B cell (primary cell): Measurements from ENCODE around the gene GSDMA. TPM values are rescaled to one million over a fixed set of nuclear protein-coding genes. Genes with fewer than 3 reads are reported as not detected.

Source experiments
- ATAC-seq: fragments of 200-7000 bp; cut with Tn5 transposase; one replicate; pipeline ENCODE4 v1.10.0; 2021; ENCODE audit warnings: low read depth, mild to moderate bottlenecking, moderate number of reproducible peaks, moderate library complexity
- CTCF ChIA-PET: fragments of 350-600 bp; sonication (Branson Sonifier 250); formaldehyde crosslinking; loops from one replicate; lab custom pipeline; 2021; ENCODE audit warnings: antibody characterized with exemption, inconsistent platforms; lab: Charles Lee
- POLR2A ChIA-PET: fragments of 350-600 bp; sonication (Branson Sonifier 250); formaldehyde crosslinking; loops from one replicate; lab custom pipeline; 2021; ENCODE audit warnings: antibody characterized with exemption; lab: Charles Lee
- DNase-seq: peaks from one replicate; pipeline ENCODE4 v3.0.0; 2013
- H2AFZ ChIP-seq: 2 replicates; pipeline ENCODE4 v1.6.1; 2012; ENCODE audit warnings: mild to moderate bottlenecking, low read depth, low read length; ENCODE audit not compliant: insufficient read depth, poor library complexity, severe bottlenecking
- H3K27ac ChIP-seq, 2 donors: 1 replicate in 1 of 2; 2 replicates in 1 of 2; pipeline ENCODE4 v1.5.1; 2012 to 2013; ENCODE audit warnings: low read length in 2 of 2, mild to moderate bottlenecking in 2 of 2, moderate library complexity in 1 of 2
- H3K27me3 ChIP-seq, 4 experiments: fragments of 200-600 bp in 1 of 4; sonication (generic) in 1 of 4; replicated peaks in 1 of 4; 1 replicate in 2 of 4; 2 replicates in 2 of 4; pipeline versions ENCODE4 v1.6.1 to v1.7.0; 2013 to 2016; ENCODE audit warnings: low read length in 3 of 4, mild to moderate bottlenecking in 2 of 4, mixed read lengths in 1 of 4, moderate library complexity in 1 of 4; ENCODE audit not compliant: insufficient read depth in 4 of 4, control insufficient read depth in 3 of 4; ENCODE audit errors: control extremely low read depth in 1 of 4
- H3K36me3 ChIP-seq, 2 experiments: replicated peaks in 1 of 2; 1 replicate in 1 of 2; 2 replicates in 1 of 2; pipeline versions ENCODE4 v1.6.1 to v1.7.1; 2013; ENCODE audit warnings: low read length in 1 of 2; ENCODE audit not compliant: insufficient read depth in 2 of 2, control insufficient read depth in 1 of 2; ENCODE audit errors: control extremely low read depth in 1 of 2, extremely low read depth in 1 of 2
- H3K4me1 ChIP-seq, 2 donors: fragments of 200-600 bp in 1 of 2; sonication (generic) in 1 of 2; 1 replicate in 1 of 2; 2 replicates in 1 of 2; pipeline versions ENCODE4 v1.5.1 to v1.6.1; 2013 to 2017; ENCODE audit warnings: low read length in 2 of 2; ENCODE audit not compliant: control insufficient read depth in 2 of 2, insufficient read depth in 2 of 2
- H3K4me2 ChIP-seq: replicated peaks from 2 replicates; pipeline ENCODE3; 2012; ENCODE audit warnings: mild to moderate bottlenecking, low read depth, low read length; ENCODE audit not compliant: poor library complexity, severe bottlenecking
- H3K4me3 ChIP-seq, 5 experiments: fragments of 200-600 bp in 1 of 5; sonication (generic) in 1 of 5; 1 replicate in 3 of 5; 2 replicates in 2 of 5; pipeline versions ENCODE4 v1.5.1 to v1.7.0; 2011 to 2016; ENCODE audit warnings: low read length in 4 of 5, mild to moderate bottlenecking in 4 of 5, low read depth in 2 of 5, control low read depth in 1 of 5, moderate library complexity in 1 of 5; ENCODE audit not compliant: insufficient read depth in 1 of 5; ENCODE audit errors: control extremely low read depth in 1 of 5, extremely low read depth in 1 of 5
- H3K79me2 ChIP-seq: fragments of 200-600 bp; sonication (generic); one replicate; pipeline ENCODE4 v1.6.0; 2016; ENCODE audit warnings: low read length; ENCODE audit not compliant: control insufficient read depth, insufficient read depth
- H3K9ac ChIP-seq: fragments of 200-600 bp; sonication (generic); 2 replicates; pipeline ENCODE4 v1.6.1; 2017; ENCODE audit warnings: mild to moderate bottlenecking, low read length, moderate library complexity
- H3K9me3 ChIP-seq, 3 donors: one replicate each; pipeline versions ENCODE4 v1.6.1 to v1.7.1; 2013; ENCODE audit warnings: low read length in 2 of 3; ENCODE audit not compliant: control insufficient read depth in 2 of 3, insufficient read depth in 1 of 3; ENCODE audit errors: control extremely low read depth in 1 of 3
- H4K20me1 ChIP-seq: 2 replicates; pipeline ENCODE4 v1.6.0; 2012; ENCODE audit warnings: mild to moderate bottlenecking, low read length; ENCODE audit not compliant: insufficient read depth, control insufficient read depth, poor library complexity, severe bottlenecking
- H3K27ac Mint-ChIP-seq: one replicate; pipeline ENCODE4 v1.8.0; 2021; ENCODE audit warnings: mixed read lengths
- H3K27me3 Mint-ChIP-seq: one replicate; pipeline ENCODE4 v1.8.0; 2021; ENCODE audit warnings: mixed read lengths
- H3K4me1 Mint-ChIP-seq: one replicate; pipeline ENCODE4 v1.8.0; 2021; ENCODE audit warnings: mixed read lengths
- H3K4me3 Mint-ChIP-seq: one replicate; pipeline ENCODE4 v1.8.0; 2021; ENCODE audit warnings: mixed read lengths
- H3K9me3 Mint-ChIP-seq: one replicate; pipeline ENCODE4 v1.8.0; 2022; ENCODE audit warnings: mixed read lengths; ENCODE audit not compliant: insufficient read depth
- EZH2 ChIP-seq: IDR thresholded peaks from 2 replicates; pipeline ENCODE4 v1.6.1; 2012; ENCODE audit warnings: borderline replicate concordance, low read depth, mild to moderate bottlenecking, moderate library complexity, low read length; ENCODE audit not compliant: insufficient read depth, poor library complexity, severe bottlenecking
- WGBS: methylation state at CpG from one replicate; pipeline ENCODE4 v1.1.5; 2013; ENCODE audit warnings: missing lambda C conversion rate; ENCODE audit not compliant: insufficient coverage; 5-methylcytosine and 5-hydroxymethylcytosine counted together
- intact Hi-C: fragments of 100-400 bp; cut with micrococcal nuclease; formaldehyde crosslinking; loops from one replicate; pipeline ENCODE4 v1.10.0; 2022
- polyA plus RNA-seq: library from polyadenylated mRNA; depleted of rRNA; stranded (reverse); fragments of >200 nt; gene quantifications from 2 replicates; pipeline ENCODE4 v1.2.3, GENCODE V29; 2012
- total RNA-seq, 2 donors: library from RNA; stranded (reverse); fragments of 120-200 nt in 1 of 2; gene quantifications; 1 replicate in 1 of 2; 2 replicates in 1 of 2; pipeline versions ENCODE4 v1.2.3 to v1.2.4, GENCODE V29; 2013 to 2022
- TF ChIP-seq, protein P1 (sequence below): fragments of 200-600 bp; IDR thresholded peaks from one replicate; pipeline ENCODE4 v1.8.0; 2022; ENCODE audit warnings: antibody characterized with exemption, mild to moderate bottlenecking

GSDMA gene
- total and polyA plus RNA-seq, 2 donors (not counting 1 experiment from before 2014, with no cell fraction given) = 0.09 TPM; not detected in 1

DNA sequence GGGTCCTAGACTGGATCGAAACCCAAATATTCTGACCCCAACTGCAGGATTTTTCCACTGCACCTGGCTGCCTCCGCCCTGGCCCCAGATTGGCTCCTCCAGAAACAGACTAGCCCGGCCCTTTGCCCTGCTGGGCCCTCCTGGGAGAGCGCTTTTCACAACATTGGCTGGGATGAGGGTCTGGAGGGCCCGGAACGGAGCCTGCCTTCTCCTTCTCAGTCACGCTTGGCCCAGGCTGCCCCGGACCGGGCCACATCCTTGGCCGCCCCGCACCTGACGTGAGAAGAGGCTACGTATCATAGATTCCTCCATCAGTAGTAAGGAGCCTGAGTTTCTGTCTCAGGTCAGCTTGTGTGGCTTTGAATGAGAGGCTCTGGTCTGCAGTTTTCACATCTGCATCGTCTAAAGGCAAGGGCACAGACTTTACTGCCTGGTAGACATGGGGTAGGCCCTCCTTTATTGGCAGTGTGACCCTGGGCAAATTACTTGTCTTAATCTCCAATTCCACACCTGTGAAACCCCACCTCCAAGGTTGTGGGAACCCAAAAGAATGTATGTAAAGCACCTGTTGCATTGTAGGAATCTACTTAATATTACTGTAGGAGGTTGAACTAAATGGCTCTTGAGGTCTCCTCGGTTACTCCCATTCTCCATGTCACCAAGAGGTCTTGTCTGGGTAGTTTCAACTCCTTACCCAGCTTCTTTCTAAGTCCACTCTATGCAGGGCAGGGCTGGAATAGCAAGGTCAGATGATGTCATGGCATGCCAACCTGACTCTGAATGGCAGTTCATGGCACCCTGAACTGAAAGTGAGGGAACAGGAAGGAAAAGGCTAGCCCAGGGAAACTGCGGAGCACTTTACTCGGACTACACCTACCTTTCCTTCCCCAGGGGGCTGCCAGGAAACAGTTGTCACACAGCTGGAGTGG, 34.6 kb upstream of the GSDMA start:
- peak overlapping the region; percentile 85 for H2AFZ ChIP-seq
- ATAC-seq (peak; percentile 8), DNase-seq (no peak)
- H3K79me2 ChIP-seq = peaks cover 53% of the 10 kb centered on the region
- peaks cover 36% of the 10 kb centered on the region for H3K4me1 Mint-ChIP-seq
- peak overlapping the region; percentile 89 for H3K4me2 ChIP-seq
- TF ChIP-seq, protein P1, sequence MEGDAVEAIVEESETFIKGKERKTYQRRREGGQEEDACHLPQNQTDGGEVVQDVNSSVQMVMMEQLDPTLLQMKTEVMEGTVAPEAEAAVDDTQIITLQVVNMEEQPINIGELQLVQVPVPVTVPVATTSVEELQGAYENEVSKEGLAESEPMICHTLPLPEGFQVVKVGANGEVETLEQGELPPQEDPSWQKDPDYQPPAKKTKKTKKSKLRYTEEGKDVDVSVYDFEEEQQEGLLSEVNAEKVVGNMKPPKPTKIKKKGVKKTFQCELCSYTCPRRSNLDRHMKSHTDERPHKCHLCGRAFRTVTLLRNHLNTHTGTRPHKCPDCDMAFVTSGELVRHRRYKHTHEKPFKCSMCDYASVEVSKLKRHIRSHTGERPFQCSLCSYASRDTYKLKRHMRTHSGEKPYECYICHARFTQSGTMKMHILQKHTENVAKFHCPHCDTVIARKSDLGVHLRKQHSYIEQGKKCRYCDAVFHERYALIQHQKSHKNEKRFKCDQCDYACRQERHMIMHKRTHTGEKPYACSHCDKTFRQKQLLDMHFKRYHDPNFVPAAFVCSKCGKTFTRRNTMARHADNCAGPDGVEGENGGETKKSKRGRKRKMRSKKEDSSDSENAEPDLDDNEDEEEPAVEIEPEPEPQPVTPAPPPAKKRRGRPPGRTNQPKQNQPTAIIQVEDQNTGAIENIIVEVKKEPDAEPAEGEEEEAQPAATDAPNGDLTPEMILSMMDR = no peak
- TF ChIP-seq EZH2 = no peak
- no peaks in the 10 kb centered on the region for H3K27me3 Mint-ChIP-seq
- intact Hi-C loops = loop anchor here (1.0 to 10.0 kb wide), 8 partner anchors 25 to 476 kb away; partner anchors contain the start of genes MED1, MED24, MIEN1 and PSMD3
- ChIA-PET POLR2A (interaction anchor here (1.2 kb wide), 1 partner anchor 53 kb away, joined by 3 read pairs; no protein-coding TSS in a partner anchor), CTCF (interaction anchor here (0.6 to 1.9 kb wide), 3 partner anchors 12 to 54 kb away, joined by 3 to 7 read pairs (median 6); partner anchors contain the start of gene PSMD3)
- peaks cover 33 to 34% of the 10 kb centered on the region in 2 donors for H3K4me1 ChIP-seq
- peak overlapping the region; percentile 92 for H3K4me3 Mint-ChIP-seq
- WGBS = 37% methylated on average over 15 of the region's 17 CpGs
- H3K36me3 ChIP-seq = peaks cover 0 to 11% of the 10 kb centered on the region in 2 experiments
- H3K27ac ChIP-seq = peak overlapping the region; percentile 20 to 25
- no peaks in the 10 kb centered on the region for H3K9me3 ChIP-seq
- peak overlapping the region; percentile 87 for H3K27ac Mint-ChIP-seq
- no peaks in the 10 kb centered on the region for H3K27me3 ChIP-seq
- peaks cover 42% of the 10 kb centered on the region for H4K20me1 ChIP-seq
- H3K4me3 ChIP-seq = peak overlapping the region; percentile 66 to 93 (median 79)
- H3K9ac ChIP-seq = peak overlapping the region; percentile 81
- no peaks in the 10 kb centered on the region for H3K9me3 Mint-ChIP-seq
